ENCODE measurements around the gene MED13.

Gene MED13

GRCh38 chr17:61966191-61966590 lies 98.9 kb downstream of the MED13 start (continued):
- TF ChIP-seq ZNF26 (tag by site-specific recombination; IDR thresholded peaks at IDR 0.05) (no peak), ZNF248 (tag by site-specific recombination; IDR thresholded peaks at IDR 0.05) (no peak)

GRCh38 chr17:61955619-61956018 lies 109.5 kb downstream of the MED13 start:
- no peaks in the 10 kb centered on the region for H3K9me3 ChIP-seq (ENCODE audit: control insufficient read depth, insufficient read depth, low read depth, low read length)

GRCh38 chr17:61947367-61948078 lies 117.6 kb downstream of the MED13 start:
- peaks cover 81 to 85% of the 10 kb centered on the region in 2 experiments for H3K36me3 ChIP-seq (ENCODE audit: control insufficient read depth in 2 of 2, insufficient read depth in 1 of 2, low read length in 2 of 2)
- no peaks in the 10 kb centered on the region for H3K9me3 ChIP-seq (ENCODE audit: control insufficient read depth, insufficient read depth, low read depth, low read length)
- CTCF ChIA-PET = interaction anchor here (0.6 to 1.2 kb wide), 4 partner anchors 111 to 641 kb away, joined by 3 to 4 read pairs (median 4); no protein-coding TSS in a partner anchor
- POLR2A ChIA-PET = interaction anchor here (0.5 kb wide), 1 partner anchor 46 kb away, joined by 6 read pairs; no protein-coding TSS in a partner anchor
- H3K4me1 ChIP-seq (ENCODE audit: control insufficient read depth, insufficient read depth, low read length) = no peaks in the 10 kb centered on the region
- TF ChIP-seq FEZF1 (tag by site-specific recombination; IDR thresholded peaks at IDR 0.05) (no peak), ZNF174 (tag by site-specific recombination; IDR thresholded peaks at IDR 0.05) (no peak), ZFP41 (tag by site-specific recombination; IDR thresholded peaks at IDR 0.05; ENCODE audit: borderline replicate concordance) (no peak), SETDB1 (IDR thresholded peaks at IDR 0.05; ENCODE audit: insufficient read length, low read length) (no peak), ZNF521 (tag by site-specific recombination; IDR thresholded peaks at IDR 0.05) (no peak), ZNF311 (tag by site-specific recombination; IDR thresholded peaks at IDR 0.05; ENCODE audit: borderline replicate concordance) (no peak), ZNF280D (tag by site-specific recombination; IDR thresholded peaks at IDR 0.05) (no peak), ZNF560 (tag by site-specific recombination; IDR thresholded peaks at IDR 0.05; ENCODE audit: borderline replicate concordance) (no peak), ZNF133 (tag by site-specific recombination; IDR thresholded peaks at IDR 0.05) (no peak), SCRT1 (tag by site-specific recombination; IDR thresholded peaks at IDR 0.05; ENCODE audit: borderline replicate concordance) (no peak), ZBTB8A (tag by site-specific recombination; IDR thresholded peaks at IDR 0.05) (no peak), ZNF211 (tag by site-specific recombination; IDR thresholded peaks at IDR 0.05; ENCODE audit: low read depth) (no peak), ZIC2 (tag by site-specific recombination; IDR thresholded peaks at IDR 0.05) (no peak), SP2 (tag by site-specific recombination; IDR thresholded peaks at IDR 0.05) (no peak), TCF7L2 (IDR thresholded peaks at IDR 0.05; ENCODE audit: borderline replicate concordance, low read depth, low read length) (no peak), ZSCAN18 (tag by site-specific recombination; IDR thresholded peaks at IDR 0.05) (no peak), ZNF843 (tag by site-specific recombination; IDR thresholded peaks at IDR 0.05) (no peak)
- H3K27ac ChIP-seq (ENCODE audit: extremely low read depth, low read depth, low read length) = no peak overlapping the region; the same call in 1 of the 2 replicates
- H3K4me3 ChIP-seq (ENCODE audit: low read depth, low read length) = no peak overlapping the region

More at GRCh38 chr17:61955619-61956018, 109.5 kb downstream of the MED13 start:
- ChIA-PET POLR2A (no interaction called here), CTCF (interaction anchor here (0.8 kb wide), 1 partner anchor 543 kb away, joined by 3 read pairs; no protein-coding TSS in a partner anchor)
- H3K36me3 ChIP-seq (ENCODE audit: control insufficient read depth in 2 of 2, insufficient read depth in 1 of 2, low read length in 2 of 2) = peaks cover 78 to 82% of the 10 kb centered on the region in 2 experiments
- no peaks in the 10 kb centered on the region for H3K4me1 ChIP-seq (ENCODE audit: control insufficient read depth, insufficient read depth, low read length)
- TF ChIP-seq ZNF157 (tag by site-specific recombination; IDR thresholded peaks at IDR 0.05) = no peak
- H3K27ac ChIP-seq (ENCODE audit: extremely low read depth, low read depth, low read length) = no peak overlapping the region
- H3K4me3 ChIP-seq (ENCODE audit: low read depth, low read length) = no peak overlapping the region
